ENCODE results near the gene SPATA3. TPM values are rescaled to one million over a fixed set of nuclear protein-coding genes. Genes with fewer than 3 reads are reported as not detected.

SPATA3 gene
- total and polyA plus RNA-seq, 2 of the 8 experiments (the other 6 are each of a cell fraction or from before 2014, with no cell fraction given): not detected

GRCh38 chr2:230968921-230969658 is 26.8 kb upstream of the SPATA3 start:
- no peak overlapping the region for H3K27ac ChIP-seq (ENCODE audit: low read depth, low read length)
- no peak overlapping the region for H2AFZ ChIP-seq (ENCODE audit: low read length)
- no peak overlapping the region for H2BK20ac ChIP-seq (ENCODE audit: low read length)
- H3K18ac ChIP-seq (ENCODE audit: extremely low read depth, low read length): no peak overlapping the region; the same call in 1 of the 2 replicates
- no peak for FAIRE-seq
- no peak overlapping the region for H3K56ac ChIP-seq (replicated peaks; ENCODE audit: insufficient read length, low read depth, low read length)
- no peak overlapping the region for H2BK12ac ChIP-seq (ENCODE audit: low read depth, low read length)
- H2BK120ac ChIP-seq (replicated peaks; ENCODE audit: low read depth, low read length): no peak overlapping the region
- H3K27me3 ChIP-seq (replicated peaks in 1 of 4; ENCODE audit: control insufficient read depth in 3 of 4, extremely low read depth in 1 of 4, insufficient read depth in 3 of 4, low read length in 3 of 4): no peaks in the 10 kb centered on the region
- no peaks in the 10 kb centered on the region for H3K4me1 ChIP-seq (replicated peaks in 1 of 4; ENCODE audit: control insufficient read depth in 3 of 4, insufficient read depth in 4 of 4, low read length in 3 of 4)
- ChIA-PET CTCF (ENCODE audit: partially characterized antibody) (interaction anchor here (0.9 to 2.6 kb wide), 2 partner anchors 16 to 56 kb away, joined by 3 to 8 read pairs; no protein-coding TSS in a partner anchor), POLR2A (ENCODE audit: partially characterized antibody) (no interaction called here)
- no peaks in the 10 kb centered on the region for H3K23me2 ChIP-seq (ENCODE audit: low read depth, low read length)
- no peak overlapping the region for H3K4me2 ChIP-seq (ENCODE audit: insufficient read depth in 1 of 2, low read depth in 2 of 2, low read length in 2 of 2)
- no peak overlapping the region for H3K9ac ChIP-seq (replicated peaks in 1 of 4; ENCODE audit: extremely low read depth in 1 of 4, low read depth in 3 of 4, low read length in 3 of 4)
- peaks cover 0 to 5% of the 10 kb centered on the region in 2 experiments; a peak in 1 of 4 replicates for H3K9me3 ChIP-seq (ENCODE audit: insufficient read depth in 2 of 2, low read depth in 1 of 2, low read length in 1 of 2)
- peak overlapping the region; percentile 63; the same call in 1 of the 2 replicates for H4K8ac ChIP-seq (ENCODE audit: extremely low read depth, insufficient read depth, low read length)
- 92% methylated on average over 16 of the region's 16 CpGs; no CpG with 5 or more reads in 1 of the 2 experiments for WGBS, 2 experiments (ENCODE audit: extremely low coverage in 1 of 2, insufficient coverage in 1 of 2, insufficient read length in 1 of 2, insufficient replicate concordance in 2 of 2, low coverage in 1 of 2, low lambda C conversion rate in 2 of 2, missing lambda C conversion rate in 1 of 2)
- DNase-seq (ENCODE audit: low read depth in 1 of 2, low spot score in 2 of 2): no peak
- H3K79me1 ChIP-seq (ENCODE audit: low read depth, low read length): no peaks in the 10 kb centered on the region
- H3K36me3 ChIP-seq (ENCODE audit: control insufficient read depth in 2 of 4, insufficient read depth in 4 of 4, low read length in 3 of 4): no peaks in the 10 kb centered on the region
- peak overlapping the region; percentile 13; the same call in 1 of the 2 replicates for H2AK5ac ChIP-seq (ENCODE audit: low read depth, low read length)
- no peak overlapping the region for H3K23ac ChIP-seq (ENCODE audit: insufficient read length)
- H3K79me2 ChIP-seq (ENCODE audit: control insufficient read depth in 1 of 2, insufficient read depth in 2 of 2, low read length in 2 of 2): no peaks in the 10 kb centered on the region
- no peak overlapping the region for H3K14ac ChIP-seq (ENCODE audit: insufficient read length)
- H2BK5ac ChIP-seq (ENCODE audit: low read depth, low read length): no peak overlapping the region
- H3K4ac ChIP-seq (replicated peaks; ENCODE audit: insufficient read length, low read depth, low read length): peak overlapping the region; percentile 78
- peak overlapping the region; percentile 9 for H4K91ac ChIP-seq (replicated peaks; ENCODE audit: insufficient read length, low read length)
- no peak overlapping the region for H2BK15ac ChIP-seq (ENCODE audit: low read length)
- no peak overlapping the region for H3K4me3 ChIP-seq (ENCODE audit: extremely low read depth in 1 of 4, insufficient read depth in 2 of 4, low read depth in 3 of 4, low read length in 4 of 4)
- no peaks in the 10 kb centered on the region for H4K20me1 ChIP-seq (replicated peaks in 1 of 2; ENCODE audit: control insufficient read depth in 1 of 2, insufficient read depth in 2 of 2, low read length in 2 of 2)
- no peak overlapping the region for H4K5ac ChIP-seq (ENCODE audit: insufficient read length, low read depth, low read length)
- TF ChIP-seq BRCA1 (IDR thresholded peaks at IDR 0.05; ENCODE audit: low read depth, low read length) (no peak), YY1 (IDR thresholded peaks at IDR 0.05; ENCODE audit: low read depth, low read length) (no peak), ASH2L (IDR thresholded peaks at IDR 0.05; ENCODE audit: low read length) (no peak), ATF3 (IDR thresholded peaks at IDR 0.05; ENCODE audit: insufficient read depth, low read depth, low read length) (no peak), CHD2 (IDR thresholded peaks at IDR 0.05; ENCODE audit: low read length) (no peak), MAFK (IDR thresholded peaks at IDR 0.05; ENCODE audit: low read depth, low read length) (no peak), NANOG (IDR thresholded peaks at IDR 0.05; ENCODE audit: insufficient read depth, low read depth, low read length, poor library complexity, severe bottlenecking) (no peak), SIX5 (IDR thresholded peaks at IDR 0.05; ENCODE audit: low read depth, low read length) (no peak), SRF (IDR thresholded peaks at IDR 0.05; ENCODE audit: low read depth, low read length) (no peak), SUZ12 (IDR thresholded peaks at IDR 0.05; ENCODE audit: low read length) (no peak), GABPA (IDR thresholded peaks at IDR 0.05; ENCODE audit: borderline replicate concordance, insufficient read depth, low read length) (no peak), POU5F1 (IDR thresholded peaks at IDR 0.05; ENCODE audit: low read depth, low read length) (no peak), SP4 (IDR thresholded peaks at IDR 0.05; ENCODE audit: low read length) (no peak)
